Testis (tissue), 3 donors: ENCODE results near the gene SBF1. TPM values are rescaled to one million over a fixed set of nuclear protein-coding genes. Genes with fewer than 3 reads are reported as not detected.
"Not testable (repeated sequence)": the region's sequence is repeated elsewhere in the genome, so short reads cannot be mapped to it uniquely, and the experiment has no call there.

ENCODE experiments used
- DNase-seq: peaks from one replicate; pipeline ENCODE4 v3.0.0-alpha.2; 2019
- H3K27ac ChIP-seq, 2 donors: fragments of 200-600 bp; sonication (generic); one replicate each; pipeline ENCODE4 v1.5.1; 2019
- H3K27me3 ChIP-seq: fragments of 200-600 bp; sonication (generic); one replicate; pipeline ENCODE4 v1.5.1; 2019
- H3K36me3 ChIP-seq: fragments of 200-600 bp; sonication (generic); one replicate; pipeline ENCODE4 v1.5.1; 2017; ENCODE audit warnings: low read depth; ENCODE audit errors: missing control alignments
- H3K4me1 ChIP-seq: fragments of 200-600 bp; sonication (generic); one replicate; pipeline ENCODE4 v1.5.1; 2019
- H3K4me3 ChIP-seq, 2 donors: fragments of 200-600 bp; sonication (generic); one replicate each; pipeline ENCODE4 v1.5.1; 2017 to 2019
- H3K9me3 ChIP-seq: fragments of 200-600 bp; sonication (generic); one replicate; pipeline ENCODE4 v1.5.1; 2017
- POLR2A ChIP-seq: fragments of 450-650 bp; IDR thresholded peaks from one replicate; pipeline ENCODE4 v1.6.1; 2017; ENCODE audit warnings: antibody characterized with exemption, mild to moderate bottlenecking, moderate library complexity
- WGBS, 2 donors: methylation state at CpG; one replicate each; pipeline ENCODE4 v1.1.5; 2018; 5-methylcytosine and 5-hydroxymethylcytosine counted together
- intact Hi-C: fragments of 100-400 bp; cut with DNase I; formaldehyde crosslinking; loops from one replicate; pipeline ENCODE4 v1.15.1; 2023; ENCODE audit warnings: low total_unique reads
- polyA plus RNA-seq: library from polyadenylated mRNA; stranded (reverse); fragments of 350-450 nt; fragmentation: Illumina TruSeq; extraction: RNeasy Lipid Tissue Mini Kit (QIAGEN cat#74804); gene quantifications from one replicate; pipeline ENCODE4 v1.2.3, GENCODE V29; 2014; ENCODE audit warnings: low read depth, low replicate concordance; ENCODE audit not compliant: insufficient read depth
- total RNA-seq, 2 donors: library from RNA; depleted of rRNA; stranded (reverse); fragments of >200 nt; gene quantifications; one replicate each; pipeline ENCODE4 v1.2.3, GENCODE V29; 2016
- TF ChIP-seq, protein P1 (sequence below), 3 experiments: fragments of 450-650 bp in 2 of 3; fragments of 200-600 bp in 1 of 3; sonication (generic) in 1 of 3; IDR thresholded peaks; one replicate each; pipeline ENCODE4 v1.5.1; 2016 to 2019; ENCODE audit warnings: antibody characterized with exemption in 3 of 3, mild to moderate bottlenecking in 2 of 3, moderate library complexity in 1 of 3

The SBF1 gene
- total and polyA plus RNA-seq, 3 donors from 2014 or later = 201 to 239 (median 208) TPM

DNA sequence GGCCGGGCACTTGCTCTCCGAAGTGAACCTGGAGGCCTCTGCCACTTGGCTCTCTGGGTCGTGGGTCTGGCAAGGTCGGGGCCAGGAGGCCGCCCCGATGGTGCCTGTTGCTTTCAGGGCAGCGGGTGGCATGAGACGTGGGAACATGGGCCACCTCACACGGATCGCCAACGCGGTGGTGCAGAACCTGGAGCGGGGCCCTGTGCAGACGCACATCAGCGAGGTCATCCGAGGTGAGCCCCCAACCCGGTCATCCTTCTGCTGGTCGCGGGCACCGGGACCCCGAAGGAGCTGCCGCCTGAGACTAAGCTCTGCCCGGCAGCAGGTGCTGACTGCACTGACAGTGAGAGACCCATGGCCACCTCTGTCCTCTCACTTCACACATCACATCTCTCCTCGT lies 40.0 kb downstream of the SBF1 start:
- Histone ChIP-seq H3K4me3 (no peak overlapping the region), H3K4me1 (no peaks in the 10 kb centered on the region), H3K27me3 (no peaks in the 10 kb centered on the region), H3K9me3 (no peaks in the 10 kb centered on the region), H3K36me3 (no peaks in the 10 kb centered on the region), H3K27ac (no peak overlapping the region)
- 79 to 81% methylated on average over 10 to 15 of the region's 24 CpGs for WGBS, 2 donors
- DNase-seq = no peak
- intact Hi-C loops = no loop called here
- TF ChIP-seq POLR2A = no peak
- TF ChIP-seq, protein P1, sequence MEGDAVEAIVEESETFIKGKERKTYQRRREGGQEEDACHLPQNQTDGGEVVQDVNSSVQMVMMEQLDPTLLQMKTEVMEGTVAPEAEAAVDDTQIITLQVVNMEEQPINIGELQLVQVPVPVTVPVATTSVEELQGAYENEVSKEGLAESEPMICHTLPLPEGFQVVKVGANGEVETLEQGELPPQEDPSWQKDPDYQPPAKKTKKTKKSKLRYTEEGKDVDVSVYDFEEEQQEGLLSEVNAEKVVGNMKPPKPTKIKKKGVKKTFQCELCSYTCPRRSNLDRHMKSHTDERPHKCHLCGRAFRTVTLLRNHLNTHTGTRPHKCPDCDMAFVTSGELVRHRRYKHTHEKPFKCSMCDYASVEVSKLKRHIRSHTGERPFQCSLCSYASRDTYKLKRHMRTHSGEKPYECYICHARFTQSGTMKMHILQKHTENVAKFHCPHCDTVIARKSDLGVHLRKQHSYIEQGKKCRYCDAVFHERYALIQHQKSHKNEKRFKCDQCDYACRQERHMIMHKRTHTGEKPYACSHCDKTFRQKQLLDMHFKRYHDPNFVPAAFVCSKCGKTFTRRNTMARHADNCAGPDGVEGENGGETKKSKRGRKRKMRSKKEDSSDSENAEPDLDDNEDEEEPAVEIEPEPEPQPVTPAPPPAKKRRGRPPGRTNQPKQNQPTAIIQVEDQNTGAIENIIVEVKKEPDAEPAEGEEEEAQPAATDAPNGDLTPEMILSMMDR (IDR thresholded peaks at IDR 0.05) = no peak

DNA sequence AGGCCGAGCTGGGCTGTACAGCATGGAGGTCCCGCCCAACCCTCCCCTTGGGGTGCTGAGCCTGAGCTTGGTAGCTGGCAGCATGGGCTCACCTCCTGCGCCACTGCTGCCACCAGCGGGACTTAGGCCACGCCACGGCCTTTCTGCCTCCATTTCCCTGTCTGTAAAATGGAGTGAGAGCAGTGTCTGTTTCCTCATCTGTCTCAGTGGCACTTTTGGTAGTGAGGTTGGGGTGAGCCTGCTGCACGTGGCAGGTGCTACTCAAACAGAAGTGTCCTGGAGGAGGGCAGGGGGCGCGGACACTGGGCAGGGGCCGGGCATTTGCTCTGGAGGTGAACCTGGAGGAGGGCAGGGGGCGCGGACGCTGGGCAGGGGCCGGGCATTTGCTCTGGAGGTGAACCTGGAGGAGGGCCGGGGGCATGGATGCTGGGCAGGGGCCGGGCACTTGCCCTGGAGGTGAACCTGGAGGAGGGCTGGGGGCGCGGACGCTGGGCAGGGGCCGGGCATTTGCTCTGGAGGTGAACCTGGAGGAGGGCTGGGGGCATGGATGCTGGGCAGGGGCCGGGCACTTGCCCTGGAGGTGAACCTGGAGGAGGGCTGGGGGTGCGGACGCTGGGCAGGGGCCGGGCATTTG lies 41.8 kb downstream of the SBF1 start:
- DNase-seq, H3K36me3 ChIP-seq, H3K27me3 ChIP-seq, H3K4me3 ChIP-seq, H3K4me1 ChIP-seq, H3K9me3 ChIP-seq, intact Hi-C loops, H3K27ac ChIP-seq: not testable (repeated sequence)
- WGBS, 2 donors = 90 to 93% methylated on average over 13 to 14 of the region's 24 CpGs

DNA sequence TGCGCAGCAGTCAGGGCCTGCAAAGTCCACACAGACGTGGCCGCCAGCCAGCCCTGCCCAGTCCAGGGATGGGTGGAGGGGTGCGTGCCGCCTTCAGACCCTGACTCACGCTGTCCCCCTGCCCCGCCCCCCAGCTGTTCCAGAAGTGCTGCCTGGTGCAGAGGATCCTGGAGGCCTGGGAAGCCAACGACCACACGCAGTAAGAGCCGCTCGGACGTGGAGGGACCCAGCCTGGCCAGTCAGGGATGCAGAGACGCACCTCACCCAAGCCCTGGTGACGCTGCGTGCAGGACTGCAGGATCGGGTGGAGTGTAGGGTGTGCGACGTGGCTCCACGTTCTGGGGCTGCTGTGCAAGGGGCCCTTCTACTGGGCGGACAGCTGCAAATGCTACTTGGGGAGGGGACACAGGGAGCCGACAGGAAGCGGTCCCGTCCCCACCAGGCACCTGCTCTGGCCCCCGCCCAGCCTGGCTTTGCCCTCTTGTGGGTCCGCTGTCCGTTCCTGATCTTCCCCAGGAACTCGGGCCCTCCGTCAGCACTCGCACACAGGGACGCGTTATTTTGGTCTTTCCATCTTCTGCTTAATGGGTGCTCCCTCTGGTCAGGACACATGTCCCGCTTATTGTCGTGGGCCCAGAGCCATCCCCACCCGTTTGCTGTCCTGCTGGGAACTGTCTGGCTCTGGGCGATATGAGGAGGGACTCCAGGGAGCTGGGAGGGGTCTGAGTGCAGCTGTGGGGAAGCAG lies 42.5 kb downstream of the SBF1 start:
- Histone ChIP-seq H3K27me3 (no peaks in the 10 kb centered on the region), H3K4me1 (no peaks in the 10 kb centered on the region), H3K36me3 (no peaks in the 10 kb centered on the region), H3K9me3 (no peaks in the 10 kb centered on the region), H3K27ac (no peak overlapping the region), H3K4me3 (no peak overlapping the region)
- no peak for TF ChIP-seq POLR2A
- TF ChIP-seq, protein P1 (IDR thresholded peaks at IDR 0.05) = no peak
- intact Hi-C loops = no loop called here
- WGBS, 2 donors = 93 to 94% methylated on average over 25 to 30 of the region's 35 CpGs
- no peak for DNase-seq

DNA sequence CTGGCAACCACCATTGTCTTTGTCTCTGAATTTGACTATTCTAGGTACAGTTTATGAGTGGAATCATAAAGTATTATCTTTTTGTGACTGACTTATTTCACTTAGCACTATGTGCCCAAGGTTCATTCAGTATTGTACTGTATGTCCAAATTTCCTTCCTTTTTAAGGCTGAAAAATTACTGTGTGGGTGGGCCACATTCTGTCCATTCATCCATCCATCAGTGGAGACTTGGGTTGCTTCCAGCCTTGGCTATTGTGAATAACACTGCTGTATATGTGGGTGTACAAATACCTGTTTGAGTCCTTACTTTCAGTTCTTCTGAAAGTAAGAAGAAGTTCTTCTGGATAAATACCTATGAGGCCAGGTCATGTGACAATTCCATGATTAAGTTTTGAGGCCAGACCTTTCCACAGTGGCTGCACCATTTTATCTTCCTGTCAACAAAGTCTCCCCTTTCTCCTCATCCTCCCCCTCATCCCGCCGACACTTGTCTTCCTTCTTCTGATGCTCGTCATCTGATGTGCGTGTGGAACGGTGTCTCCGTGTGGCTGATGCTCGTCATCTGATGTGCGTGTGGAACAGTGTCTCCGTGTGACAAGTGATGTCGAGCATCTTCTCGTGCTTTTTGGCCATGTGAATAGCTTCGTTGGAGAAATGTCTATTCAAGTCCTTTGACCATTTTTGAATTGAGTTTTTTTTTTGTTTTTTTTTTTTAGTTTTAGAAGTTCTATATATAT lies 49.5 kb downstream of the SBF1 start:
- H3K36me3 ChIP-seq = no peaks in the 10 kb centered on the region

DNA sequence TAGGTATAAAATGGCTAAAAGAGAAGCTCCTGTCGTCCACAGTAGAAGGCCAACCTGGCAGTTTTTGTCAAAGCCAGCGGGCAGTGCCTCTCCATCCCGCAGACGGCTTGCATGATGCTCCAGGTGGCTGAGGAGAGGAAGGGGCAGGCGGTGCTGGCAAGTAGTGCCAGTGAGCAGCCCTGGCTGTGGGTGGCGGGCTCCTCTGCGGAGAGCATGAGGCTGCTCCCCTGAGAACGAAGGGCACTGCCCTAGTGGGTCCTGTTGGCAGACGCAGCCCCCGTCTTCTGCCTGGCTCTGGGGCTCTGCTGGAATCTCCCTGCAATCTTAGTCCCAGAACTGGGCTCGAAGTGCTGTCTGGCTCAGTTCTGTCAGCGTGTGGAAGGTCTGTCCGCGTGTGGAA lies 50.9 kb downstream of the SBF1 start:
- Histone ChIP-seq H3K4me3 (no peak overlapping the region), H3K4me1 (no peaks in the 10 kb centered on the region), H3K9me3 (no peaks in the 10 kb centered on the region), H3K27ac (no peak overlapping the region), H3K27me3 (no peaks in the 10 kb centered on the region), H3K36me3 (no peaks in the 10 kb centered on the region)
- no peak for DNase-seq
- TF ChIP-seq, protein P1 (IDR thresholded peaks at IDR 0.05) = no peak
- TF ChIP-seq POLR2A = no peak
- intact Hi-C loops = no loop called here
- 92 to 98% methylated on average over 6 to 14 of the region's 14 CpGs for WGBS, 2 donors

More for the DNA sequence above, 49.5 kb downstream of the SBF1 start:
- no peaks in the 10 kb centered on the region for H3K9me3 ChIP-seq
- H3K4me3 ChIP-seq = no peak overlapping the region
- 93 to 94% methylated on average over 12 of the region's 12 CpGs for WGBS, 2 donors
- TF ChIP-seq, protein P1 (IDR thresholded peaks at IDR 0.05) = no peak
- no peak for TF ChIP-seq POLR2A
- H3K27me3 ChIP-seq = no peaks in the 10 kb centered on the region
- H3K27ac ChIP-seq = no peak overlapping the region
- DNase-seq = no peak
- H3K4me1 ChIP-seq = no peaks in the 10 kb centered on the region
- intact Hi-C loops = no loop called here
